HCT116 (cell line): ENCODE results near the gene CSF3R. TPM values are rescaled to one million over a fixed set of nuclear protein-coding genes. Genes with fewer than 3 reads are reported as not detected.

Source experiments
- ATAC-seq: fragments of 200-7000 bp; cut with Tn5 transposase; 2 replicates; pipeline ENCODE4 v1.9.1; 2020; ENCODE audit warnings: mild to moderate bottlenecking, moderate library complexity
- BruUV-seq: library from RNA; stranded (reverse); fragments of 400-500 nt; replicated peaks from 2 replicates; lab custom pipeline; 2021; lab: Mats Ljungman, UMichigan
- CTCF ChIA-PET: fragments of 300-600 bp; sonication (Branson Sonifier 250); formaldehyde crosslinking; loops from one replicate; lab custom pipeline; 2021; ENCODE audit warnings: antibody characterized with exemption; lab: Charles Lee
- POLR2A ChIA-PET: fragments of 300-600, 350-600 bp; sonication (Branson Sonifier 250); formaldehyde crosslinking; loops from one replicate; lab custom pipeline; 2021; ENCODE audit warnings: antibody characterized with exemption; lab: Charles Lee
- RAD21 ChIA-PET, 2 experiments: fragments of 300-600 bp; sonication (Branson Sonifier 250); formaldehyde crosslinking; loops; one replicate each; lab custom pipeline; 2023; ENCODE audit warnings: low total read pairs in 2 of 2; ENCODE audit not compliant: uncharacterized antibody in 2 of 2, unreplicated experiment in 2 of 2, low non-redundant PET in 1 of 2; lab: Charles Lee
- DNase-seq: peaks from one replicate; pipeline ENCODE4 v3.0.0-alpha.2; 2010; ENCODE audit warnings: low read depth, low spot score
- H2AFZ ChIP-seq: fragments of 200-600 bp; shearing (Covaris generic), sonication (generic); 2 replicates; pipeline ENCODE4 v1.6.1; 2017; ENCODE audit warnings: low read depth, mixed run types, mixed read lengths, antibody characterized with exemption, low read length; ENCODE audit not compliant: poor library complexity, severe bottlenecking
- H3K27ac ChIP-seq: 2 replicates; pipeline ENCODE4 v1.5.1; 2012; ENCODE audit warnings: low read depth, low read length
- H3K27me3 ChIP-seq: fragments of 200-600 bp; sonication (generic); 2 replicates; pipeline ENCODE4 v1.6.1; 2016; ENCODE audit warnings: mixed run types, low read length, mixed read lengths; ENCODE audit not compliant: insufficient read depth
- H3K36me3 ChIP-seq, 2 experiments: fragments of 200-500 bp in 1 of 2; fragments of 200-600 bp in 1 of 2; sonication (Bioruptor generic) in 1 of 2; sonication (generic) in 1 of 2; 2 replicates each; pipeline versions ENCODE4 v1.5.1 to v1.6.1; 2014 to 2016; ENCODE audit warnings: low read length in 2 of 2, inconsistent platforms in 1 of 2, mixed read lengths in 1 of 2, mixed run types in 1 of 2; ENCODE audit not compliant: insufficient read depth in 2 of 2, control insufficient read depth in 1 of 2
- H3K4me1 ChIP-seq, 2 experiments: fragments of 200-600 bp in 1 of 2; sonication (generic) in 1 of 2; 2 replicates each; pipeline versions ENCODE4 v1.5.1 to v1.6.1; 2012 to 2017; ENCODE audit warnings: low read length in 2 of 2, inconsistent platforms in 1 of 2, mild to moderate bottlenecking in 1 of 2, mixed read lengths in 1 of 2, mixed run types in 1 of 2, moderate library complexity in 1 of 2; ENCODE audit not compliant: insufficient read depth in 2 of 2, control insufficient read depth in 1 of 2
- H3K4me2 ChIP-seq: fragments of 200-600 bp; sonication (generic); 2 replicates; pipeline ENCODE4 v1.6.1; 2017; ENCODE audit warnings: mixed run types, low read length, mixed read lengths
- H3K4me3 ChIP-seq, 2 experiments: fragments of 200-600 bp in 1 of 2; sonication (generic) in 1 of 2; replicated peaks in 1 of 2; 2 replicates each; pipeline ENCODE4 v1.5.1; 2011 to 2016; ENCODE audit warnings: low read length in 2 of 2, control low read depth in 1 of 2, low read depth in 1 of 2, mild to moderate bottlenecking in 1 of 2, mixed read lengths in 1 of 2, mixed run types in 1 of 2
- H3K79me2 ChIP-seq: fragments of 200-600 bp; sonication (generic); 2 replicates; pipeline ENCODE4 v1.6.1; 2017; ENCODE audit warnings: mild to moderate bottlenecking, mixed run types, low read length, moderate library complexity, mixed read lengths; ENCODE audit not compliant: insufficient read depth
- H3K9ac ChIP-seq: fragments of 200-600 bp; sonication (generic); 2 replicates; pipeline ENCODE4 v1.6.1; 2016; ENCODE audit warnings: low read length, mixed read lengths
- H3K9me2 ChIP-seq: fragments of 200-600 bp; sonication (generic), shearing (Covaris generic); 2 replicates; pipeline ENCODE4 v1.6.1; 2017; ENCODE audit warnings: mixed run types, mild to moderate bottlenecking, moderate library complexity; ENCODE audit not compliant: insufficient read depth
- H3K9me3 ChIP-seq, 2 experiments: fragments of 200-500 bp in 1 of 2; fragments of 200-600 bp in 1 of 2; sonication (Bioruptor generic) in 1 of 2; sonication (generic) in 1 of 2; 2 replicates each; pipeline ENCODE4 v1.6.1; 2014 to 2017; ENCODE audit warnings: low read length in 2 of 2, mixed read lengths in 2 of 2, inconsistent platforms in 1 of 2, low read depth in 1 of 2, mild to moderate bottlenecking in 1 of 2, mixed run types in 1 of 2, moderate library complexity in 1 of 2; ENCODE audit not compliant: control insufficient read depth in 1 of 2, insufficient read depth in 1 of 2
- H4K20me1 ChIP-seq: fragments of 200-600 bp; sonication (generic), shearing (Covaris generic); 2 replicates; pipeline ENCODE4 v1.6.1; 2017; ENCODE audit warnings: mixed run types, mild to moderate bottlenecking, moderate library complexity; ENCODE audit not compliant: insufficient read depth
- CEBPB ChIP-seq: IDR thresholded peaks from 2 replicates; pipeline ENCODE4 v1.6.1; 2012; ENCODE audit warnings: low read depth
- EGR1 ChIP-seq: IDR thresholded peaks from 2 replicates; pipeline ENCODE4 v1.6.1; 2012; ENCODE audit warnings: low read depth
- EZH2phosphoT487 ChIP-seq: fragments of 200-600 bp; IDR thresholded peaks from 2 replicates; pipeline ENCODE4 v1.6.1; 2018; ENCODE audit warnings: antibody characterized with exemption, borderline replicate concordance
- FOSL1 ChIP-seq: IDR thresholded peaks from 2 replicates; pipeline ENCODE4 v1.6.1; 2012; ENCODE audit warnings: low read depth
- POLR2A ChIP-seq: IDR thresholded peaks from 2 replicates; pipeline ENCODE4 v1.7.0; 2011; ENCODE audit warnings: borderline replicate concordance; ENCODE audit not compliant: insufficient read depth, insufficient read length; ENCODE audit errors: extremely low read depth
- SIN3A ChIP-seq: IDR thresholded peaks from 2 replicates; pipeline ENCODE4 v1.6.1; 2012; ENCODE audit warnings: low read depth
- SP1 ChIP-seq: IDR thresholded peaks from 2 replicates; pipeline ENCODE4 v1.6.1; 2012; ENCODE audit warnings: low read depth
- TCF7L2 ChIP-seq: IDR thresholded peaks from 2 replicates; pipeline ENCODE4 v1.7.0; 2011; ENCODE audit warnings: borderline replicate concordance, inconsistent platforms; ENCODE audit not compliant: insufficient read depth, insufficient read length; ENCODE audit errors: extremely low read depth
- YY1 ChIP-seq: IDR thresholded peaks from 2 replicates; pipeline ENCODE4 v1.6.1; 2011; ENCODE audit warnings: low read length, low read depth, moderate library complexity, mild to moderate bottlenecking; ENCODE audit not compliant: insufficient replicate concordance; ENCODE audit errors: extremely low read depth
- intact Hi-C: fragments of 100-400 bp; cut with micrococcal nuclease; formaldehyde crosslinking; loops from 2 replicates; pipeline ENCODE4 v1.10.0; 2022
- total RNA-seq: library from RNA; stranded (reverse); gene quantifications from one replicate; pipeline ENCODE4 v1.2.1, GENCODE V29; 2021; ENCODE audit not compliant: unreplicated experiment
- TF ChIP-seq, protein P1 (sequence below): IDR thresholded peaks from 2 replicates; pipeline ENCODE4 v1.6.1; 2012; ENCODE audit warnings: low read depth

CSF3R gene
- total RNA-seq, 1 experiment from 2014 or later, result 0.32 TPM

DNA sequence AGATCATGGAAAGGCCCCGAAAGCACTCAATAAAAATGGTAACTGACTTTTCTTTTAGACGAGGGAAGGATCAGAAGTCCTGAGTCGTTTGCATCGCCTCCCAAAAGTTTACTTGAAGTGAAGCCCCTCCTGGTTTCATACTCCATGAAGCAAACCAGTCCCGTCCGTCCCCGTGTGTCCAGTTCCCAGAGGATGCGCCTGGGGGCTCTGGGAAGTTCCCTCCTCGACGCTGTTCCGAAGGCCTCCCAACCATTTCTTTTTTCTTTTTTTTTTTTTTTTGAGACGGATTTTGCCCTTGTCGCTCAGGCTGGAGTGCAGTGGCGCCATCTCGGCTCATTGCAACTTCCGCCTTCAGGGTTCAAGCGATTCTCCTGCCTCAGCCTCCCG, 31.8 kb downstream of the CSF3R start:
- DNase-seq (no peak), ATAC-seq (no peak)
- Histone ChIP-seq H3K4me3 (peak overlapping the region; percentile 65 to 74), H3K9me2 (no peaks in the 10 kb centered on the region), H3K4me2 (peak overlapping the region; percentile 96), H3K9ac (peak overlapping the region; percentile 79), H3K4me1 (peaks cover 3 to 20% of the 10 kb centered on the region in 2 experiments; a peak in 2 of 4 replicates), H4K20me1 (no peaks in the 10 kb centered on the region), H3K36me3 (peaks cover 8 to 13% of the 10 kb centered on the region in 2 experiments; a peak in 3 of 4 replicates), H3K79me2 (no peaks in the 10 kb centered on the region), H3K27me3 (no peaks in the 10 kb centered on the region), H3K27ac (peak overlapping the region; percentile 62), H2AFZ (no peak overlapping the region), H3K9me3 (no peaks in the 10 kb centered on the region)
- intact Hi-C loops, result no loop called here
- CTCF ChIA-PET, result interaction anchor here (0.8 to 1.8 kb wide), 4 partner anchors 13 to 165 kb away, joined by 3 to 4 read pairs (median 3); partner anchors contain the start of gene MRPS15
- TF ChIP-seq EGR1 (no peak), CEBPB (no peak), TCF7L2 (no peak), EZH2phosphoT487 (no peak), YY1 (no peak), SP1 (no peak), FOSL1 (no peak), POLR2A (no peak), SIN3A (no peak)
- TF ChIP-seq, protein P1, sequence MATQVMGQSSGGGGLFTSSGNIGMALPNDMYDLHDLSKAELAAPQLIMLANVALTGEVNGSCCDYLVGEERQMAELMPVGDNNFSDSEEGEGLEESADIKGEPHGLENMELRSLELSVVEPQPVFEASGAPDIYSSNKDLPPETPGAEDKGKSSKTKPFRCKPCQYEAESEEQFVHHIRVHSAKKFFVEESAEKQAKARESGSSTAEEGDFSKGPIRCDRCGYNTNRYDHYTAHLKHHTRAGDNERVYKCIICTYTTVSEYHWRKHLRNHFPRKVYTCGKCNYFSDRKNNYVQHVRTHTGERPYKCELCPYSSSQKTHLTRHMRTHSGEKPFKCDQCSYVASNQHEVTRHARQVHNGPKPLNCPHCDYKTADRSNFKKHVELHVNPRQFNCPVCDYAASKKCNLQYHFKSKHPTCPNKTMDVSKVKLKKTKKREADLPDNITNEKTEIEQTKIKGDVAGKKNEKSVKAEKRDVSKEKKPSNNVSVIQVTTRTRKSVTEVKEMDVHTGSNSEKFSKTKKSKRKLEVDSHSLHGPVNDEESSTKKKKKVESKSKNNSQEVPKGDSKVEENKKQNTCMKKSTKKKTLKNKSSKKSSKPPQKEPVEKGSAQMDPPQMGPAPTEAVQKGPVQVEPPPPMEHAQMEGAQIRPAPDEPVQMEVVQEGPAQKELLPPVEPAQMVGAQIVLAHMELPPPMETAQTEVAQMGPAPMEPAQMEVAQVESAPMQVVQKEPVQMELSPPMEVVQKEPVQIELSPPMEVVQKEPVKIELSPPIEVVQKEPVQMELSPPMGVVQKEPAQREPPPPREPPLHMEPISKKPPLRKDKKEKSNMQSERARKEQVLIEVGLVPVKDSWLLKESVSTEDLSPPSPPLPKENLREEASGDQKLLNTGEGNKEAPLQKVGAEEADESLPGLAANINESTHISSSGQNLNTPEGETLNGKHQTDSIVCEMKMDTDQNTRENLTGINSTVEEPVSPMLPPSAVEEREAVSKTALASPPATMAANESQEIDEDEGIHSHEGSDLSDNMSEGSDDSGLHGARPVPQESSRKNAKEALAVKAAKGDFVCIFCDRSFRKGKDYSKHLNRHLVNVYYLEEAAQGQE, result no peak
- POLR2A ChIA-PET, result interaction anchor here (0.6 to 2.3 kb wide), 7 partner anchors 8 to 65 kb away, joined by 3 to 20 read pairs (median 4); partner anchors contain the start of gene MRPS15
- RAD21 ChIA-PET, result no interaction called here
- BruUV-seq, result TSS peak; percentile 85
